Neural crest cell (in vitro differentiated cells): ENCODE results near the gene APBB2. TPM values are rescaled to one million over a fixed set of nuclear protein-coding genes. Genes with fewer than 3 reads are reported as not detected.
"Not testable (repeated sequence)": the region's sequence is repeated elsewhere in the genome, so short reads cannot be mapped to it uniquely, and the experiment has no call there.

Experiments
- DNase-seq: peaks from one replicate; pipeline ENCODE4 v3.0.0; 2021; ENCODE audit warnings: low read depth, mixed read lengths, low spot score
- H3K27ac Mint-ChIP-seq: one replicate; pipeline ENCODE4 v1.8.0; 2021; ENCODE audit warnings: mild to moderate bottlenecking, mixed read lengths; ENCODE audit not compliant: unreplicated experiment
- H3K27me3 Mint-ChIP-seq: 2 replicates; pipeline ENCODE4 v1.8.0; 2021; ENCODE audit warnings: low read depth, mild to moderate bottlenecking, mixed read lengths
- H3K36me3 Mint-ChIP-seq: 2 replicates; pipeline ENCODE4 v1.8.0; 2021; ENCODE audit warnings: low read depth, mild to moderate bottlenecking, mixed read lengths
- H3K4me1 Mint-ChIP-seq: 2 replicates; pipeline ENCODE4 v1.8.0; 2021; ENCODE audit warnings: mixed read lengths
- H3K4me3 Mint-ChIP-seq: one replicate; pipeline ENCODE4 v1.8.0; 2021; ENCODE audit warnings: mild to moderate bottlenecking, mixed read lengths
- H3K9me3 Mint-ChIP-seq: 2 replicates; pipeline ENCODE4 v1.8.0; 2021; ENCODE audit warnings: mixed read lengths
- CTCF ChIP-seq: fragments of 200-600 bp; sonication (generic); conservative IDR thresholded peaks from 2 replicates; pipeline ENCODE4 v1.5.0; 2021; ENCODE audit warnings: antibody characterized with exemption, mild to moderate bottlenecking
- total RNA-seq: library from RNA; stranded (reverse); gene quantifications from 2 replicates; pipeline ENCODE4 v1.2.1, GENCODE V29; 2021

The APBB2 gene
- total RNA-seq, 1 donor from 2014 or later = 68.5 TPM

GRCh38 chr4:41156574-41156973, 57.8 kb downstream of the APBB2 start:
- Mint-ChIP-seq H3K36me3 (no peaks in the 10 kb centered on the region), H3K27ac (no peak overlapping the region), H3K27me3 (no peaks in the 10 kb centered on the region), H3K4me3 (no peak overlapping the region), H3K4me1 (peaks cover 4% of the 10 kb centered on the region), H3K9me3 (peaks cover 2% of the 10 kb centered on the region)
- no peak for TF ChIP-seq CTCF
- no peak for DNase-seq

GRCh38 chr4:41155194-41155830, 59.0 kb downstream of the APBB2 start:
- H3K36me3 Mint-ChIP-seq = no peaks in the 10 kb centered on the region
- TF ChIP-seq CTCF = no peak
- no peak overlapping the region for H3K27ac Mint-ChIP-seq
- H3K4me1 Mint-ChIP-seq = peaks cover 4% of the 10 kb centered on the region
- H3K27me3 Mint-ChIP-seq = no peaks in the 10 kb centered on the region
- peaks cover 5% of the 10 kb centered on the region for H3K9me3 Mint-ChIP-seq
- no peak for DNase-seq
- no peak overlapping the region for H3K4me3 Mint-ChIP-seq

- H3K27me3 Mint-ChIP-seq = no peaks in the 10 kb centered on the region
- H3K27ac Mint-ChIP-seq = no peak overlapping the region
- DNase-seq = no peak
- H3K9me3 Mint-ChIP-seq = peaks cover 5% of the 10 kb centered on the region
- H3K4me1 Mint-ChIP-seq = peaks cover 4% of the 10 kb centered on the region
- no peak for TF ChIP-seq CTCF
- H3K36me3 Mint-ChIP-seq = no peaks in the 10 kb centered on the region
- H3K4me3 Mint-ChIP-seq = no peak overlapping the region
Observed at GRCh38 chr4:41154814-41155177, 59.5 kb downstream of the APBB2 start.

GRCh38 chr4:41154010-41154813, 60.1 kb downstream of the APBB2 start:
- H3K9me3 Mint-ChIP-seq = peaks cover 7% of the 10 kb centered on the region
- no peak for DNase-seq
- peaks cover 4% of the 10 kb centered on the region for H3K4me1 Mint-ChIP-seq
- H3K27ac Mint-ChIP-seq = no peak overlapping the region
- TF ChIP-seq CTCF = no peak
- no peaks in the 10 kb centered on the region for H3K27me3 Mint-ChIP-seq
- H3K36me3 Mint-ChIP-seq = no peaks in the 10 kb centered on the region
- no peak overlapping the region for H3K4me3 Mint-ChIP-seq

DNA sequence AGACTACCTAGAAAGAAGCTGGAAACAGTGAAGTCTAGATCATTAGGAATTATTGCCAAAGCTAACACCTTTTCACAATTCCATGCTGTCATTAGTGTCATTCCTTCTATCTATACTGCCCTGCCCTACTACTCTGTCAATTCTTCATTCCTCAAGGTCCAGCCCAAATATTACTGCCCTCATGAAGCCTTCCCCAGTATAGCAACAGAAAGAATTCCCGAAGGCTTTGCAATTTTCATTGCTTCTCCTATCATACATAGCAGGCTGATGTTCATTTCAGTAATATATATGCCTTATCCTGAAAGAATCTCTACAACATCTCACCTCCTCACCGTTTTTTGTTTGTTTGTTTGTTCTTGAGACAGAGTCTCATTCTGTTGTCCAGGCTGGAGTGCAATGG, 63.9 kb downstream of the APBB2 start:
- Mint-ChIP-seq H3K4me3 (no peak overlapping the region), H3K27ac (no peak overlapping the region), H3K36me3 (no peaks in the 10 kb centered on the region), H3K27me3 (no peaks in the 10 kb centered on the region), H3K4me1 (peaks cover 20% of the 10 kb centered on the region), H3K9me3 (peaks cover 7% of the 10 kb centered on the region)
- no peak for DNase-seq
- TF ChIP-seq CTCF = no peak

DNA sequence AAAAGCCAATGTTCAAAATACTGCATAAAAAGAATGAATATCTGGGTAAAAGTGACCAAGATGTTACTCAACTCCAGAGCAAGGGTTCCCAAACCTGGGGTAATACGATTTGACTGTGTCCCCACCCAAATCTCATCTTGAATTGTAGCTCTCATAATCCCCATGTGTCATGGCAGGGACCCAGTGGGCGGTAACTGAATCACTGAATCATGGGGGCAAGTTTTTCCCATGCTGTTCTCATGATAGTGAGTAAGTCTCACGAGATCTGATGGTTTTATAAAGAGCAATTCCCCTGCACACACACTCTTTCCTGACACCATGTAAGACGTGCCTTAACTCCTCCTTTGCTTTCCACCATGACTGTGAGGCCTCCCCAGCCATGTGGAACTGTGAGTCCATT, 64.8 kb downstream of the APBB2 start:
- H3K4me1 Mint-ChIP-seq = peaks cover 21% of the 10 kb centered on the region
- not testable (repeated sequence) for H3K27ac Mint-ChIP-seq

More for the DNA sequence above, 64.8 kb downstream of the APBB2 start:
- DNase-seq, H3K27me3 Mint-ChIP-seq, H3K9me3 Mint-ChIP-seq, H3K4me3 Mint-ChIP-seq, H3K36me3 Mint-ChIP-seq: not testable (repeated sequence)
